ENCODE data around the gene COL19A1.
A peak's percentile ranks its signal among the peaks of the same experiment; 100 is the strongest.
"Not testable (repeated sequence)": the region's sequence is repeated elsewhere in the genome, so short reads cannot be mapped to it uniquely, and the experiment has no call there.

The COL19A1 gene

GRCh38 chr6:69901361-69901760 lies 35.0 kb downstream of the COL19A1 start:
- DNase-seq = no peak

DNA sequence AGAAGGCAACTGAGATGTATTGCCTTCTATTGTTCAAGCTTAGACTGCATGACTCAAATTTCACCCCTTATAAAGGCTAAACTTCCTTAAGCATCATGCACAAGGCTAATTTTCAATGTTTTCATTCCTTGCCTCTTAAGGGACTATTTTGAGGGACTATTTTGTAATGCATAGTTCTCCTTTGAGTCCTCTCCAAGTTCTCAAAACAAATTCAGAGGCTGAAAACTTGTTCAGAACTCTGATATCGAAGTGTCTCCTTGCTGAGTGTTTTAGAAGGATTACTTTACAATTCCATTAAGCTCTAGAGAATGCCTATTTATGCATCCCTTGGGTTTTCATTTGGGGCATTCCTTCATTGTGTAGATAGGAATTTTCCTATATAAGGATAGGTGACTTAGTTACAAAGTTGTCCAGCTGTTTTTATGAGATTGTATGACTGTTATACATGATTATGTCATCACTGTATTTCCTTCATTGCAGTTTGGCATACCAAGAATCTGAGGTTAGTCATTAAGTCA lies 41.7 kb downstream of the COL19A1 start:
- DNase-seq = peak; percentile 34

- no peak for DNase-seq
Observed at GRCh38 chr6:69913361-69913760, 47.0 kb downstream of the COL19A1 start.

DNA sequence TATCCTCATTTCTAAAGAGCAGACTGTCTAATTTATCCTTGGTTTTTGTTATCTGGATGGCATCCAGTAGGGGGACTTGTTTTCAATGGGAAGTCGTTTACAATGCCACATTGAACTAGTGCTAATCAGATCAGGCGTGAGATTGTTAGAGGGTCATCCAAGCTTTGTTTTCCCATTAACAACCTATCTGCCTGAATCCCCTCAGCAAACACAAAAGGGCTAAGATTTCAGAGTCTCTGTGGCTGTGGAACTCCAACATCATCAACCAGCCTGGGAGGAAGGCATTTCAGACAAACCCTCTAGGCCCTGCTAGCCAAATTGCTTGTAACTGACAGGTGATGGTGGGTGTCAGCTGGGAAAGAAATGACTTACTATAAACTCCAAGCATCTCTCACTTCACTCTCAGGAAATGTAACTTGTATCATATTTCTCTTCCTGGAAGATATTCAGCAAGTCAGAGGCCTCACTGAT lies 47.7 kb downstream of the COL19A1 start:
- DNase-seq = no peak

DNA sequence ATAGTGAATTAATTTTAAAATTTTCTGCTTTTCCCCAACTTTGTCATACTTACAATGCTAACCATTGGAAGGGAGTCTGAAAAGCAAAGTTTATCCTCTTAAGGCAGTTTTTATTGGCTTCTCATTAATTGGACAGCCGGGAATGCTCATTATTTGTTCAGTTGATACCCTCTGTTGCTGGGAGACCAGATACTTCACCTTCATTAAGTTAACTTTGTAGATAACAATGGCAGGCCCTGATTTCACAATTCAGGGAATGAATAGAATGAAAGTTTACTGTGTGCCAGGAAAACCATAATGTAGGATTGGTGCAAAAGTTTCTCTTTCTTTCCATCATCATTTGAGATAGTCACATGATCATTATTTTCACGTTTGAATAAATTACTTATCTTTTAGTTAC lies 49.0 kb downstream of the COL19A1 start:
- no peak for DNase-seq

GRCh38 chr6:69917834-69918233 lies 51.5 kb downstream of the COL19A1 start:
- no peak for DNase-seq

- DNase-seq = no peak
Observed at GRCh38 chr6:69918813-69919475, 52.6 kb downstream of the COL19A1 start.

DNA sequence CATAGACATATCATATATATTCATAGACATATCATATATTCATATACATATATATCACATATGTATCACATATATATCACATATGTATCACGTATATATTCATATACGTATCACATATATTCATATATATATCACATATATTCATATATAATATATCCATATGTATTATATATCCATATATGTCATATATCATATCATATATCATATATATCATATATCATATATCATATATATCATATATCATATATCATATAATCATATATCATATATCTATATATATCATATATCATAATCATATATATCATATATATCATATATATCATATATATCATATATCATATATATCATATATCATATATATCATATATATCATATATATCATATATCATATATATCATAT lies 54.7 kb downstream of the COL19A1 start:
- not testable (repeated sequence) for DNase-seq

DNA sequence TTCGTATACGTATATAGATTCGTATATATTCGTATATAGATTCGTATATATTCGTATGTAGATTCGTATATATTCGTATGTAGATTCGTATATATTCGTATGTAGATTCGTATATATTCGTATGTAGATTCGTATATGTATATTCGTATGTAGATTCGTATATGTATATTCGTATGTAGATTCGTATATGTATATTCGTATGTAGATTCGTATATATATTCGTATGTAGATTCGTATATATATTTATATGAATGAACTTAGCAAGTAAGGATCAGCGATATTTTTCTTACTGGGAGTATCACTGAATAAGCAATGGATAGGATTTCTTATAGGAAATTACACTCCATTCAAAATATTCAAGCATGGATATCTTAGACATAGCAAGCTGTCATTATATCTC lies 55.3 kb downstream of the COL19A1 start:
- DNase-seq = not testable (repeated sequence)

- no peak for DNase-seq
Observed at GRCh38 chr6:69926745-69927144, 60.4 kb downstream of the COL19A1 start.

GRCh38 chr6:69933239-69933638 lies 66.9 kb downstream of the COL19A1 start:
- DNase-seq = no peak

- no peak for DNase-seq
Observed at GRCh38 chr6:69935079-69935478, 68.7 kb downstream of the COL19A1 start.

GRCh38 chr6:69936674-69937363 lies 70.5 kb downstream of the COL19A1 start:
- no peak for DNase-seq

GRCh38 chr6:69937402-69938136 lies 71.2 kb downstream of the COL19A1 start:
- no peak for DNase-seq

DNA sequence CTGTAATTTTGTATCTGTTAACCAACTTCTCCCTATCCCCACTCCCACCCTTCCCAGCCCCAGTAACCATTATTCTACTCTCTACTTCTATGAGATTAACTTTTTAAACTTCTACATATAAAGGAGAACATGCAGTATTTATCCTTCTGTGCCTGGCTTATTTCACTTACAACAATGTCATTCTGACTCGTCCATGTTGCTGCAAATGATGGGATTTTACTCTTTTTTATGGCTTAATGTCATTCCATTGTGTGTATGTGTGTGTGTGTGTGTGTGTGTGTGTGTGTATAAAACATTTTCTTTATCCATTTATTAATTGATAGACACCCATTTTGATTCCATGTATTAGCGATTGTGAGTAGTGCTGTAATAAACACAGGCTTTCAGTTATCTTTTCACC lies 76.1 kb downstream of the COL19A1 start:
- no peak for DNase-seq

DNA sequence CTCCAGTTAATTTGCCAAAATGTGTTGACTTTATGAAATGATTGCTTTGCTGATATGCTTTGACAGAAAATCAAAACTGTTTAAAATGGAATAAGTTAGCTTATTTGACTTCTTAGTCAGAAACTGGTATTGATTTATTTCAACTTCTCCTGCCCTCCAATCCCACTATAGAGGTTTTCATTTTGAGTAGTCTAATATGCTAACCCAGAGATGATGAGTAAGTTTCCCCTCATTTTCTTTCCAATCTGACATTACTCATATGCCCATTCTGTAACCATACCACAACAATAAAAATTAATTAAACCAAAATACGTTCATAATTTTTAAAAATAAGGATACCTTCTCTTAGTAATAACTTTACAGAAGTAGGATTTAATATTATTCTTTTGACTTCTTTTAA lies 78.8 kb downstream of the COL19A1 start:
- no peak for DNase-seq

GRCh38 chr6:69948479-69949114 lies 82.2 kb downstream of the COL19A1 start:
- DNase-seq = no peak

DNA sequence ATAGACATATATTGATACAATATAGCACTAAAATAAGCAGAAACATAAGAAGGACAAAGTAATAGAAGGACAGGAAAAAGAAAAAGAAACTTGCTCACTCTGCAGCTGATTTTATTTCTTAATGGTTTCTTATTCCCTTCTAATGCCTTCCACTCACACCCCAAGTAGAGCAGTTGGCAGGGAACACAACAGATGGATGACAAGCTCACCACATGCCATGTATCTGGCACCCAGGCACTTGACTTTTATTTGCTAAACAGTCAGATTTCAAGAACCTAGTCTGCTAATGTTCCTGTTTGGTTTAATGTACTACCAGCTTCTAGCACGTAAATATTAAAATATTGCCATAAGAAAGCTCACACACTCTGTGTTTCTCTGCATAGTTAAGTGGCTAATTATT lies 87.1 kb downstream of the COL19A1 start:
- DNase-seq = no peak

- DNase-seq = no peak
Observed at GRCh38 chr6:69954733-69955132, 88.4 kb downstream of the COL19A1 start.

DNA sequence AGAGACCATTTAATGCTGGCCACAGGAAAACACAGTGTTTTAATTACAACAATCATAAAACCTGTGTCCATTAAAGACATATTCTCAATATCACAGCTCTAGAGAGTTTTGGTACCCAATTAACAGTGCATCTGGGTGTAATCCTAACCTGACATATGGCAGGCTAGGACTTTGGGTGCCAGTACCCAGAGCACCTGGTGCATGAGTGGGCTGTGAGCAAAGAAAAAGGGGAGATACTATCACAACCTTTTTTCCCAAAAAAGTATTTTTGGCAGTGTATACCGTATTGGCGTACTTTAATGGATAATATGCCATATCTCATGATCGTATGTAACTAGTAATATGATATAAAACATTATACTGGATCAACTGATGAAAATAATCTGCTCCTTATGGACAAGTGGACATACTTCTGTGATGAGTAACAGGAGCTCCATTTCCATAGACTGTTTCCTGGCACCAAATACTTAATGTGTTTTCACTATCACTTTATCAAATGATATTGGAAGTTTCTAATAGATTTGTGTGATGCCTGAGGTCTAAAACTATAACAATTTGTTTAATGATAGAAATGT lies 91.7 kb downstream of the COL19A1 start:
- DNase-seq = no peak

GRCh38 chr6:69958978-69959377 lies 92.6 kb downstream of the COL19A1 start:
- no peak for DNase-seq

DNA sequence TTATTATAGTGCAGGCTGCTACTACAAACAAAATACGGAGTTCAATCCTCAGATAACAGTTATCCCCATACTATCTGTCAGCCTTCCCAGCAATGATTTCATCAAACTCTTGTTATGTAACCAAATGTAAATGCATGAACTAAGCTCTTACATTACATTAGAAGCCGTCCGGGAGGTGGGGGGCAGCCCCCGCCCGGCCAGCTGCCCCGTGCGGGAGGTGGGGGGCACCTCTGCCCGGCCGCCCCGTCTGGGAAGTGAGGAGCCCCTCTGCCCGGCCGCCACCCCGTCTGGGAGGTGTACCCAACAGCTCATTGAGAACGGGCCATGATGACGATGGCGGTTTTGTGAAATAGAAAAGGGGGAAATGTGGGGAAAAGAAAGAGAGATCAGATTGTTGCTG lies 99.6 kb downstream of the COL19A1 start:
- not testable (repeated sequence) for DNase-seq

DNA sequence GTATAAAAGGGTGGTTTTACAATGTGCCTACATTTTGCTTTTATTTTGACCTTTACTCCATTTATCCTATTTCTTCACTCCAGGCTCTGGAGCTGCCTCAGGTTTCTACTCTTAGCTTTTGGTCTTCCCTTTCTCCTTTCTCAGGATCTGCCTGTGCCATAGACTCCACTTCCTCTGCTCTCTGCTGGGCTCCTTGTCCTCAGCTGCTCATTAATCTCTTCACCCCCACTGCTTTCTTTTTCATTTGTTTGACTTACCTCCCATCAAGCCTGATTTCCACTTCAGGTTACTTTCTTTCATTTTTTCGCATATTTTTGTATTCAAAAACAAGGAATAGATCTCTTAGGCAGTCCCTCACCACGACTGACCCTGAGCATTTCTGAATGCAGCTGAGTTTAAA lies 106.8 kb downstream of the COL19A1 start:
- no peak for DNase-seq
